K562 (cell line): Measurements from ENCODE around the gene PAPOLB. TPM values are rescaled to one million over a fixed set of nuclear protein-coding genes. Genes with fewer than 3 reads are reported as not detected.

Source experiments
- ATAC-seq: fragments of 200-7000 bp; cut with Tn5 transposase; 3 replicates; pipeline ENCODE4 v1.9.1; 2020; ENCODE audit warnings: moderate library complexity
- BruUV-seq: library from RNA; stranded (reverse); fragments of 400-500 nt; replicated peaks from 2 replicates; lab custom pipeline; 2021; lab: Mats Ljungman, UMichigan
- CTCF ChIA-PET: fragments of 300-600 bp; formaldehyde crosslinking; extraction: SDS; loops from one replicate; lab custom pipeline; 2021; ENCODE audit warnings: low intra/inter-chr PET ratio; lab: Yijun Ruan, JAX
- POLR2A ChIA-PET: fragments of 300-600, 350-650 bp; sonication (Branson Sonifier 250); formaldehyde crosslinking; extraction: SDS; loops from one replicate; lab custom pipeline; 2021; ENCODE audit warnings: antibody characterized with exemption, inconsistent platforms; lab: Yijun Ruan, JAX
- DNase-seq, 4 experiments: peaks; one replicate each; pipeline versions ENCODE4 v3.0.0 to v3.0.0-alpha.2; 2011 to 2018; ENCODE audit warnings: low spot score in 3 of 4, mixed read lengths in 3 of 4; ENCODE audit errors: extremely low read depth in 1 of 4
- FAIRE-seq: peaks from 2 replicates; lab custom pipeline; 2011; peaks lifted over from hg19 to GRCh38; lab: Jason Lieb, UNC
- H2AFZ ChIP-seq: 2 replicates; pipeline ENCODE4 v1.6.0; 2011; ENCODE audit warnings: low read depth, low read length, control low read depth, inconsistent platforms
- H3K27ac ChIP-seq: fragments of 200-600 bp; 3 replicates; pipeline ENCODE4 v1.8.0; 2011; ENCODE audit warnings: low read depth, mild to moderate bottlenecking, control low read depth, inconsistent platforms, low read length, moderate library complexity, mixed read lengths; ENCODE audit errors: extremely low read depth
- H3K27me3 ChIP-seq, 2 experiments: fragments of 300-600 bp in 1 of 2; 2 replicates in 1 of 2; 3 replicates in 1 of 2; pipeline versions ENCODE4 v1.6.0 to v1.8.0; 2011; ENCODE audit warnings: inconsistent platforms in 2 of 2, low read length in 2 of 2, mild to moderate bottlenecking in 1 of 2, mixed read lengths in 1 of 2, moderate library complexity in 1 of 2; ENCODE audit not compliant: control insufficient read depth in 2 of 2, insufficient read depth in 2 of 2
- H3K36me3 ChIP-seq: fragments of 300-600 bp; 3 replicates; pipeline ENCODE4 v1.8.0; 2011; ENCODE audit warnings: mild to moderate bottlenecking, low read length, inconsistent platforms; ENCODE audit not compliant: control insufficient read depth, insufficient read depth
- H3K4me1 ChIP-seq, 2 experiments: fragments of 200-600 bp in 1 of 2; replicated peaks in 1 of 2; 2 replicates in 1 of 2; 3 replicates in 1 of 2; pipeline versions ENCODE4 v1.5.1 to v1.8.0; 2011; ENCODE audit warnings: inconsistent platforms in 2 of 2, low read length in 2 of 2, mild to moderate bottlenecking in 1 of 2, mixed read lengths in 1 of 2, moderate library complexity in 1 of 2; ENCODE audit not compliant: control insufficient read depth in 2 of 2, insufficient read depth in 2 of 2
- H3K4me2 ChIP-seq: 2 replicates; pipeline ENCODE4 v1.6.1; 2011; ENCODE audit warnings: low read length, control low read depth, inconsistent platforms, mixed read lengths; ENCODE audit not compliant: insufficient read depth
- H3K4me3 ChIP-seq: fragments of 200-600 bp; sonication (generic), shearing (Covaris generic); 2 replicates; pipeline ENCODE4 v1.5.1; 2016; ENCODE audit warnings: control low read depth, inconsistent platforms
- H3K79me2 ChIP-seq: fragments of 200-600 bp; 3 replicates; pipeline ENCODE4 v1.8.0; 2011; ENCODE audit warnings: low read length, inconsistent platforms; ENCODE audit not compliant: control insufficient read depth, insufficient read depth
- H3K9ac ChIP-seq, 2 experiments: 2 replicates each; pipeline versions ENCODE4 v1.6.0 to v1.6.1; 2011; ENCODE audit warnings: low read depth in 2 of 2, low read length in 2 of 2, control low read depth in 1 of 2, inconsistent platforms in 1 of 2, mild to moderate bottlenecking in 1 of 2, mixed read lengths in 1 of 2; ENCODE audit not compliant: insufficient read depth in 1 of 2
- H3K9me1 ChIP-seq: one replicate; pipeline ENCODE4 v1.6.0; 2011; ENCODE audit warnings: inconsistent platforms, mild to moderate bottlenecking, low read length, moderate library complexity; ENCODE audit not compliant: control insufficient read depth, insufficient read depth
- H3K9me3 ChIP-seq: replicated peaks from 2 replicates; pipeline ENCODE4 v1.5.1; 2011; ENCODE audit warnings: low read depth, low read length, inconsistent platforms; ENCODE audit not compliant: control insufficient read depth, insufficient read depth
- H4K20me1 ChIP-seq: replicated peaks from 2 replicates; pipeline ENCODE4 v1.6.1; 2011; ENCODE audit warnings: low read length, inconsistent platforms, mixed read lengths; ENCODE audit not compliant: control insufficient read depth, insufficient read depth
- CBX2 ChIP-seq: fragments of 200-600 bp; sonication (generic); IDR thresholded peaks from one replicate; pipeline ENCODE4 v1.6.1; 2012; ENCODE audit warnings: mild to moderate bottlenecking, low read length, inconsistent platforms; ENCODE audit not compliant: insufficient read depth, poor library complexity, severe bottlenecking
- WGBS: fragments of 100-300 bp; shearing (Covaris generic); methylation state at CpG from one replicate; pipeline ENCODE4 v1.1.6; 2016; ENCODE audit warnings: low coverage, mixed read lengths; ENCODE audit not compliant: insufficient coverage; ENCODE audit errors: missing lambda C conversion rate; 5-methylcytosine and 5-hydroxymethylcytosine counted together
- in situ Hi-C: fragments of 300-500 bp; cut with MboI; formaldehyde crosslinking; loops from 4 replicates; pipeline ENCODE4 v1.15.0; 2018; ENCODE audit warnings: inconsistent platforms, mixed read lengths
- intact Hi-C: fragments of 100-400 bp; cut with micrococcal nuclease; formaldehyde crosslinking; loops from 2 replicates; pipeline ENCODE4 v1.14.2; 2022
- polyA plus RNA-seq, 8 experiments: library from polyadenylated mRNA; depleted of rRNA in 4 of 8; stranded (reverse) in 5 of 8; unstranded in 3 of 8; fragments of >200 nt; fragmentation: Nextera tagmentation in 2 of 8; fragmentation: Illumina TruSeq in 1 of 8; extraction: Ambion mirVana in 2 of 8; extraction: Trizol in 1 of 8; gene quantifications; 2 replicates each; pipeline versions ENCODE4 v1.2.1 to v1.2.3, GENCODE V29; 2011 to 2014; ENCODE audit warnings: inconsistent platforms in 1 of 8, missing spikeins in 1 of 8
- total RNA-seq, 7 experiments: library from RNA; depleted of rRNA in 6 of 7; stranded (reverse); fragments of >200 nt in 6 of 7; fragmentation: Illumina TruSeq in 2 of 7; extraction: Trizol in 2 of 7; gene quantifications; 2 replicates each; pipeline versions ENCODE4 v1.2.1 to v1.2.3, GENCODE V29; 2011 to 2021; ENCODE audit warnings: low replicate concordance in 1 of 7
- TF ChIP-seq, protein P1 (sequence below): fragments of 450-650 bp; formaldehyde crosslinking; IDR thresholded peaks from 2 replicates; pipeline ENCODE4 v1.4.0; 2022; ENCODE audit warnings: missing genetic modification characterization

The PAPOLB gene
- total and polyA plus RNA-seq, 9 of the 15 experiments (the other 6 are each of a cell fraction or from before 2014, with no cell fraction given) = 0.04 to 0.33 (median 0.16) TPM; not detected in 4

DNA sequence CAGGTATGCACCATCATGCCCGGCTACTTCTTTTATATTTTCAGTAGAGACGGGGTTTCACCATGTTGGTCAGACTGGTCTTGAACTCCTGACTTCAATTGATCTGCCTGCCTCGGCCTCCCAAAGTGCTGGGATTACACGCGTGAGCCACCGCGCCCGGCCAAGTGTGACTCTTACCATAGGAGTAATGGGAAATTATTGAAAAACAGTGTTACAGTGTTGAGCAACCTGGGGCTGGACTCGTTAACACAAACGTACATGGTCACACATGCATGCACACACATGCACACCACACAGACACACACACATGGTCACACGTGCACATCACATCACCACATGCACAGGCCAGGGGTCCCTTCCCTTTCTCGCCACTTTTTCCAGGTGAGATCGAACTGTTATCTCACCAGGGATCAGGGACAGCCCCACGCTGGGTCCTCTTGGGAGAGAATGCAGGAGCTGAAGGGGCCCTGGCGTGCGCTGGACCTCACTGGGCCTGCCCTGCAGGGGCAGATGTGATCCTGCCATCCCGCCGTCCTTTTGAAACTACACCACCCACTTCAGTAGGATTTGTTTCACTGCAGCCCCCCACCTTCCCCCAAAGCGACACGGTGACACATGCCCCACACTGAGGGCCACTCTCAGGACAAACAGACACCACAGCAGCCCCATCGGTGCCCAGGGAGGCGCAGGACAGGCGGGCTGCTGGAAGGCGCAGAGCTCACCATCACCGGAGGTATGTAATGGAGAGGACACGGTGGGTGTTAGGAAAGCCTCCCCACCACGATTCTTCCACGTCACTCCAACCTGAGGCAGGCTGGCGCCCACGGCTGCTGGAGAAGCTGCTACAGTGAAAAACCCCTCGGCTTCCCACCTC lies 11.5 kb upstream of the PAPOLB start:
- Histone ChIP-seq H3K4me3 (no peak overlapping the region), H3K9ac (no peak overlapping the region), H3K9me3 (no peaks in the 10 kb centered on the region), H3K27ac (no peak overlapping the region), H4K20me1 (peaks cover 4% of the 10 kb centered on the region; the same call in 1 of the 2 replicates), H3K27me3 (no peaks in the 10 kb centered on the region), H3K4me2 (no peak overlapping the region), H2AFZ (no peak overlapping the region), H3K9me1 (no peaks in the 10 kb centered on the region), H3K79me2 (no peaks in the 10 kb centered on the region; the same call in 2 of the 3 replicates), H3K4me1 (peaks cover 7 to 26% of the 10 kb centered on the region in 2 experiments; a peak in 4 of 5 replicates), H3K36me3 (peaks cover 17% of the 10 kb centered on the region; the same call in 1 of the 3 replicates)
- WGBS = 81% methylated on average over 27 of the region's 31 CpGs
- intact Hi-C loops (no loop called here), in situ Hi-C loops (no loop called here)
- DNase-seq (no peak), FAIRE-seq (no peak), ATAC-seq (no peak)
- ChIA-PET CTCF (no interaction called here), POLR2A (interaction anchor here (0.5 to 0.6 kb wide), 2 partner anchors 9 to 19 kb away, joined by 3 to 4 read pairs; no protein-coding TSS in a partner anchor)
- no TSS peak for BruUV-seq
- no peak for TF ChIP-seq CBX2
- TF ChIP-seq, protein P1, sequence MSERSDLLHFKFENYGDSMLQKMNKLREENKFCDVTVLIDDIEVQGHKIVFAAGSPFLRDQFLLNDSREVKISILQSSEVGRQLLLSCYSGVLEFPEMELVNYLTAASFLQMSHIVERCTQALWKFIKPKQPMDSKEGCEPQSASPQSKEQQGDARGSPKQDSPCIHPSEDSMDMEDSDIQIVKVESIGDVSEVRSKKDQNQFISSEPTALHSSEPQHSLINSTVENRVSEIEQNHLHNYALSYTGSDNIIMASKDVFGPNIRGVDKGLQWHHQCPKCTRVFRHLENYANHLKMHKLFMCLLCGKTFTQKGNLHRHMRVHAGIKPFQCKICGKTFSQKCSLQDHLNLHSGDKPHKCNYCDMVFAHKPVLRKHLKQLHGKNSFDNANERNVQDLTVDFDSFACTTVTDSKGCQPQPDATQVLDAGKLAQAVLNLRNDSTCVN = no peak
- TF ChIP-seq, all 486 proteins: peak for 0
